Measurements from ENCODE around the gene SF3B4. TPM values are rescaled to one million over a fixed set of nuclear protein-coding genes. Genes with fewer than 3 reads are reported as not detected.
A peak's percentile ranks its signal among the peaks of the same experiment; 100 is the strongest.

The SF3B4 gene
- total RNA-seq, 1 donor from 2014 or later = 26.4 TPM

GRCh38 chr1:149879556-149879955 is 48.0 kb downstream of the SF3B4 start:
- Histone ChIP-seq H3K79me2 (ENCODE audit: low read depth) (peaks cover 11% of the 10 kb centered on the region), H3K4me3 (no peak overlapping the region), H3K36me3 (no peaks in the 10 kb centered on the region), H3F3A (ENCODE audit: low read depth) (peaks cover 10% of the 10 kb centered on the region), H3K27me3 (no peaks in the 10 kb centered on the region), H3K4me2 (no peak overlapping the region), H3K4me1 (peaks cover 9% of the 10 kb centered on the region), H2AFZ (replicated peaks) (no peak overlapping the region), H3K9ac (no peak overlapping the region), H3K27ac (peak overlapping the region; percentile 7), H4K20me1 (ENCODE audit: low read depth) (peaks cover 9% of the 10 kb centered on the region), H3K9me3 (ENCODE audit: low read depth) (no peaks in the 10 kb centered on the region)
- H3K9me3 Mint-ChIP-seq = no peaks in the 10 kb centered on the region
- H3K27ac Mint-ChIP-seq = no peak overlapping the region
- H3K4me1 Mint-ChIP-seq = peaks cover 3% of the 10 kb centered on the region
- no peak for DNase-seq (ENCODE audit: low spot score)
- H3K4me3 Mint-ChIP-seq = no peak overlapping the region
- H3K36me3 Mint-ChIP-seq = no peaks in the 10 kb centered on the region
- peaks cover 2% of the 10 kb centered on the region for H3K27me3 Mint-ChIP-seq (ENCODE audit: insufficient read depth, low read depth)
- TF ChIP-seq EZH2phosphoT487 (IDR thresholded peaks at IDR 0.05) = no peak

DNA sequence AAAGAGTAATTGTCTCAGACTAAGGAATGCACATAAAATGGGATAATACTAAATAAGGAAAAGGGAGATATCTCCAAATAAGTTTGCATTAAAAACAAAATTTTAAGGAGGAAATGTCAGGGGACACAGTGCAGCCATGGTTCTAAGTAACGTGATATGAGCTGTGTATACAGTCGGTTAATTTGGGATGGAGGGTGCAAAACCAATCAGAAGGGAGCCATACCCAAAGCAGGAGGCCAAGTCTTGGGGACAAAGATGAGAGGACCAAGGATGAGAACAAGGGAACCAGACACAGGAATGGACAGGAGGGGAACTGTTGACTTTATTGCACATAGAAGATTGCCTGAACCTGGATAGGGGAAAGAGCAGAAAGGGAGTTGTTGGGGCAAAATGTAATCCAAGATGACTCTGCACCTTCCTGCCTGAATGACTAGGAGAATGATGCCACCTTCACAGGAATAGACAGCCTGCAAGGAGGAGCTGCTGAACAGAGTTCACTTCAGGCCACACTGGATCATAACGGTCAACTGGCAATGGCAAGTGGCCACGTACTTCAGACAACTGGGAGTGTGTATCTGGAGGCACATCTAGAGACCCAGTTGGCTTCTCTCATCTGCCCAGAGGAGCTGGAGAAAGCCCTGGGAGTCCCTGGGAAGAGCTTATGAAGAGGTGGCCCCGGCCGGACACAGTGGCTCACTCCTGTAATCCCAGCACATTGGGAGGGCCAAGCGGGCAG is 50.2 kb downstream of the SF3B4 start:
- H3K4me1 Mint-ChIP-seq = peaks cover 3% of the 10 kb centered on the region

More for the DNA sequence above, 50.2 kb downstream of the SF3B4 start:
- Histone ChIP-seq H3K27me3 (no peaks in the 10 kb centered on the region), H3K9me3 (ENCODE audit: low read depth) (no peaks in the 10 kb centered on the region), H3K36me3 (no peaks in the 10 kb centered on the region), H3K4me2 (no peak overlapping the region), H3K27ac (no peak overlapping the region), H4K20me1 (ENCODE audit: low read depth) (no peaks in the 10 kb centered on the region), H3K79me2 (ENCODE audit: low read depth) (no peaks in the 10 kb centered on the region), H2AFZ (replicated peaks) (no peak overlapping the region), H3K4me3 (no peak overlapping the region), H3F3A (ENCODE audit: low read depth) (no peaks in the 10 kb centered on the region), H3K9ac (no peak overlapping the region), H3K4me1 (no peaks in the 10 kb centered on the region)
- no peaks in the 10 kb centered on the region for H3K36me3 Mint-ChIP-seq
- H3K4me3 Mint-ChIP-seq = no peak overlapping the region
- H3K27ac Mint-ChIP-seq = no peak overlapping the region
- H3K27me3 Mint-ChIP-seq (ENCODE audit: insufficient read depth, low read depth) = peaks cover 2% of the 10 kb centered on the region
- no peak for DNase-seq (ENCODE audit: low spot score)
- H3K9me3 Mint-ChIP-seq = no peaks in the 10 kb centered on the region
- TF ChIP-seq CTCF (IDR thresholded peaks at IDR 0.05) (no peak), EZH2phosphoT487 (IDR thresholded peaks at IDR 0.05) (no peak), EZH2 (IDR thresholded peaks at IDR 0.05) (no peak)

Other genes with a start within 250 kb of the SF3B4 start
- not detected in 2 replicates for gene FCGR1A, start 145.1 kb downstream of the SF3B4 start, total RNA-seq (ENCODE audit: low replicate concordance)
- gene BOLA1, start 28.2 kb downstream of the SF3B4 start, total RNA-seq (ENCODE audit: low replicate concordance) = 2.4 and 13.7 TPM in 2 replicates
- gene SV2A, start 10.0 kb downstream of the SF3B4 start, total RNA-seq (ENCODE audit: low replicate concordance) = 31.6 and 47.1 TPM in 2 replicates
- gene MTMR11, start 9.1 kb upstream of the SF3B4 start, total RNA-seq (ENCODE audit: low replicate concordance) = 3.8 and 11.3 TPM in 2 replicates
- gene OTUD7B, start 82.9 kb upstream of the SF3B4 start, total RNA-seq (ENCODE audit: low replicate concordance) = 10.7 and 15.5 TPM in 2 replicates
- 46.5 and 68.7 TPM in 2 replicates for gene VPS45, start 140.0 kb upstream of the SF3B4 start, total RNA-seq (ENCODE audit: low replicate concordance)
- gene PLEKHO1, start 222.1 kb upstream of the SF3B4 start, total RNA-seq (ENCODE audit: low replicate concordance) = 39.3 and 43.3 TPM in 2 replicates